ENCODE measurements around the gene NDST3.

NDST3 gene

GRCh38 chr4:118171381-118171780, 137.1 kb downstream of the NDST3 start:
- peaks cover 0 to 4% of the 10 kb centered on the region in 2 donors for H3K9me3 ChIP-seq (ENCODE audit: control insufficient read depth in 1 of 2, low read length in 2 of 2)
- H3K9ac ChIP-seq (ENCODE audit: low read depth in 1 of 2, low read length in 2 of 2): no peak overlapping the region
- no peaks in the 10 kb centered on the region for H3K27me3 ChIP-seq (ENCODE audit: control insufficient read depth in 1 of 2, insufficient read depth in 2 of 2, low read length in 2 of 2)
- no peak overlapping the region for H3K27ac ChIP-seq (ENCODE audit: low read depth, low read length)
- H3K4me3 ChIP-seq (ENCODE audit: low read depth in 1 of 2, low read length in 2 of 2): no peak overlapping the region
- no peaks in the 10 kb centered on the region for H3K4me1 ChIP-seq (ENCODE audit: control insufficient read depth in 1 of 2, insufficient read depth in 2 of 2, low read length in 2 of 2)
- H3K36me3 ChIP-seq (ENCODE audit: control insufficient read depth in 1 of 2, insufficient read depth in 2 of 2, low read length in 2 of 2): no peaks in the 10 kb centered on the region

GRCh38 chr4:118173126-118173525, 138.8 kb downstream of the NDST3 start:
- no peaks in the 10 kb centered on the region for H3K9me3 ChIP-seq (ENCODE audit: control insufficient read depth in 1 of 2, low read length in 2 of 2)
- no peak overlapping the region for H3K4me3 ChIP-seq (ENCODE audit: low read depth in 1 of 2, low read length in 2 of 2)
- H3K4me1 ChIP-seq (ENCODE audit: control insufficient read depth in 1 of 2, insufficient read depth in 2 of 2, low read length in 2 of 2): no peaks in the 10 kb centered on the region
- H3K27me3 ChIP-seq (ENCODE audit: control insufficient read depth in 1 of 2, insufficient read depth in 2 of 2, low read length in 2 of 2): no peaks in the 10 kb centered on the region
- H3K36me3 ChIP-seq (ENCODE audit: control insufficient read depth in 1 of 2, insufficient read depth in 2 of 2, low read length in 2 of 2): no peaks in the 10 kb centered on the region
- no peak overlapping the region for H3K9ac ChIP-seq (ENCODE audit: low read depth in 1 of 2, low read length in 2 of 2)
- H3K27ac ChIP-seq (ENCODE audit: low read depth, low read length): no peak overlapping the region

GRCh38 chr4:118173956-118174725, 139.9 kb downstream of the NDST3 start:
- no peak overlapping the region for H3K27ac ChIP-seq (ENCODE audit: low read depth, low read length)

GRCh38 chr4:118175506-118175905, 141.2 kb downstream of the NDST3 start:
- H3K27ac ChIP-seq (ENCODE audit: low read depth, low read length): no peak overlapping the region
- H3K36me3 ChIP-seq (ENCODE audit: control insufficient read depth in 1 of 2, insufficient read depth in 2 of 2, low read length in 2 of 2): no peaks in the 10 kb centered on the region
- no peak overlapping the region for H3K4me3 ChIP-seq (ENCODE audit: low read depth in 1 of 2, low read length in 2 of 2)
- H3K9ac ChIP-seq (ENCODE audit: low read depth in 1 of 2, low read length in 2 of 2): no peak overlapping the region
- no peaks in the 10 kb centered on the region for H3K27me3 ChIP-seq (ENCODE audit: control insufficient read depth in 1 of 2, insufficient read depth in 2 of 2, low read length in 2 of 2)
- H3K4me1 ChIP-seq (ENCODE audit: control insufficient read depth in 1 of 2, insufficient read depth in 2 of 2, low read length in 2 of 2): no peaks in the 10 kb centered on the region
- H3K9me3 ChIP-seq (ENCODE audit: control insufficient read depth in 1 of 2, low read length in 2 of 2): no peaks in the 10 kb centered on the region

More at GRCh38 chr4:118173956-118174725, 139.9 kb downstream of the NDST3 start:
- Histone ChIP-seq H3K9me3 (ENCODE audit: control insufficient read depth in 1 of 2, low read length in 2 of 2) (no peaks in the 10 kb centered on the region), H3K9ac (ENCODE audit: low read depth in 1 of 2, low read length in 2 of 2) (no peak overlapping the region), H3K4me1 (ENCODE audit: control insufficient read depth in 1 of 2, insufficient read depth in 2 of 2, low read length in 2 of 2) (no peaks in the 10 kb centered on the region), H3K4me3 (ENCODE audit: low read depth in 1 of 2, low read length in 2 of 2) (no peak overlapping the region), H3K27me3 (ENCODE audit: control insufficient read depth in 1 of 2, insufficient read depth in 2 of 2, low read length in 2 of 2) (no peaks in the 10 kb centered on the region), H3K36me3 (ENCODE audit: control insufficient read depth in 1 of 2, insufficient read depth in 2 of 2, low read length in 2 of 2) (no peaks in the 10 kb centered on the region)

- Histone ChIP-seq H3K36me3 (ENCODE audit: control insufficient read depth in 1 of 2, insufficient read depth in 2 of 2, low read length in 2 of 2) (no peaks in the 10 kb centered on the region), H3K27me3 (ENCODE audit: control insufficient read depth in 1 of 2, insufficient read depth in 2 of 2, low read length in 2 of 2) (no peaks in the 10 kb centered on the region), H3K9me3 (ENCODE audit: control insufficient read depth in 1 of 2, low read length in 2 of 2) (no peaks in the 10 kb centered on the region), H3K4me3 (ENCODE audit: low read depth in 1 of 2, low read length in 2 of 2) (no peak overlapping the region), H3K27ac (ENCODE audit: low read depth, low read length) (no peak overlapping the region), H3K4me1 (ENCODE audit: control insufficient read depth in 1 of 2, insufficient read depth in 2 of 2, low read length in 2 of 2) (no peaks in the 10 kb centered on the region), H3K9ac (ENCODE audit: low read depth in 1 of 2, low read length in 2 of 2) (no peak overlapping the region)
These were observed 142.8 kb downstream of the NDST3 start for GRCh38 chr4:118177126-118177525.

- H3K36me3 ChIP-seq (ENCODE audit: control insufficient read depth in 1 of 2, insufficient read depth in 2 of 2, low read length in 2 of 2): no peaks in the 10 kb centered on the region
These were observed 146.5 kb downstream of the NDST3 start for GRCh38 chr4:118180776-118181175.

GRCh38 chr4:118190903-118191302, 156.6 kb downstream of the NDST3 start:
- Histone ChIP-seq H3K27me3 (ENCODE audit: control insufficient read depth in 1 of 2, insufficient read depth in 2 of 2, low read length in 2 of 2) (no peaks in the 10 kb centered on the region), H3K36me3 (ENCODE audit: control insufficient read depth in 1 of 2, insufficient read depth in 2 of 2, low read length in 2 of 2) (no peaks in the 10 kb centered on the region), H3K9ac (ENCODE audit: low read depth in 1 of 2, low read length in 2 of 2) (no peak overlapping the region), H3K4me1 (ENCODE audit: control insufficient read depth in 1 of 2, insufficient read depth in 2 of 2, low read length in 2 of 2) (no peaks in the 10 kb centered on the region), H3K9me3 (ENCODE audit: control insufficient read depth in 1 of 2, low read length in 2 of 2) (no peaks in the 10 kb centered on the region), H3K4me3 (ENCODE audit: low read depth in 1 of 2, low read length in 2 of 2) (no peak overlapping the region), H3K27ac (ENCODE audit: low read depth, low read length) (no peak overlapping the region)

More at GRCh38 chr4:118180776-118181175, 146.5 kb downstream of the NDST3 start:
- no peak overlapping the region for H3K9ac ChIP-seq (ENCODE audit: low read depth in 1 of 2, low read length in 2 of 2)
- no peak overlapping the region for H3K4me3 ChIP-seq (ENCODE audit: low read depth in 1 of 2, low read length in 2 of 2)
- H3K9me3 ChIP-seq (ENCODE audit: control insufficient read depth in 1 of 2, low read length in 2 of 2): no peaks in the 10 kb centered on the region
- H3K27ac ChIP-seq (ENCODE audit: low read depth, low read length): no peak overlapping the region
- no peaks in the 10 kb centered on the region for H3K27me3 ChIP-seq (ENCODE audit: control insufficient read depth in 1 of 2, insufficient read depth in 2 of 2, low read length in 2 of 2)
- H3K4me1 ChIP-seq (ENCODE audit: control insufficient read depth in 1 of 2, insufficient read depth in 2 of 2, low read length in 2 of 2): no peaks in the 10 kb centered on the region

- Histone ChIP-seq H3K4me3 (ENCODE audit: low read depth in 1 of 2, low read length in 2 of 2) (no peak overlapping the region), H3K27me3 (ENCODE audit: control insufficient read depth in 1 of 2, insufficient read depth in 2 of 2, low read length in 2 of 2) (no peaks in the 10 kb centered on the region), H3K4me1 (ENCODE audit: control insufficient read depth in 1 of 2, insufficient read depth in 2 of 2, low read length in 2 of 2) (no peaks in the 10 kb centered on the region), H3K27ac (ENCODE audit: low read depth, low read length) (no peak overlapping the region), H3K9ac (ENCODE audit: low read depth in 1 of 2, low read length in 2 of 2) (no peak overlapping the region), H3K9me3 (ENCODE audit: control insufficient read depth in 1 of 2, low read length in 2 of 2) (no peaks in the 10 kb centered on the region), H3K36me3 (ENCODE audit: control insufficient read depth in 1 of 2, insufficient read depth in 2 of 2, low read length in 2 of 2) (no peaks in the 10 kb centered on the region)
These were observed 159.1 kb downstream of the NDST3 start for GRCh38 chr4:118193421-118193820.

- Histone ChIP-seq H3K27ac (ENCODE audit: low read depth, low read length) (no peak overlapping the region), H3K4me3 (ENCODE audit: low read depth in 1 of 2, low read length in 2 of 2) (no peak overlapping the region), H3K4me1 (ENCODE audit: control insufficient read depth in 1 of 2, insufficient read depth in 2 of 2, low read length in 2 of 2) (no peaks in the 10 kb centered on the region), H3K36me3 (ENCODE audit: control insufficient read depth in 1 of 2, insufficient read depth in 2 of 2, low read length in 2 of 2) (no peaks in the 10 kb centered on the region), H3K27me3 (ENCODE audit: control insufficient read depth in 1 of 2, insufficient read depth in 2 of 2, low read length in 2 of 2) (no peaks in the 10 kb centered on the region), H3K9ac (ENCODE audit: low read depth in 1 of 2, low read length in 2 of 2) (no peak overlapping the region), H3K9me3 (ENCODE audit: control insufficient read depth in 1 of 2, low read length in 2 of 2) (peaks cover 0 to 17% of the 10 kb centered on the region in 2 donors)
These were observed 172.3 kb downstream of the NDST3 start for GRCh38 chr4:118206627-118207026.

- Histone ChIP-seq H3K27me3 (ENCODE audit: control insufficient read depth in 1 of 2, insufficient read depth in 2 of 2, low read length in 2 of 2) (no peaks in the 10 kb centered on the region), H3K4me1 (ENCODE audit: control insufficient read depth in 1 of 2, insufficient read depth in 2 of 2, low read length in 2 of 2) (no peaks in the 10 kb centered on the region), H3K4me3 (ENCODE audit: low read depth in 1 of 2, low read length in 2 of 2) (no peak overlapping the region), H3K9me3 (ENCODE audit: control insufficient read depth in 1 of 2, low read length in 2 of 2) (no peaks in the 10 kb centered on the region), H3K9ac (ENCODE audit: low read depth in 1 of 2, low read length in 2 of 2) (no peak overlapping the region), H3K36me3 (ENCODE audit: control insufficient read depth in 1 of 2, insufficient read depth in 2 of 2, low read length in 2 of 2) (no peaks in the 10 kb centered on the region), H3K27ac (ENCODE audit: low read depth, low read length) (no peak overlapping the region)
These were observed 178.8 kb downstream of the NDST3 start for GRCh38 chr4:118213101-118213500.

Measured in duodenal mucosa (tissue), 2 donors.